Stimulated activated CD4-positive, alpha-beta T cell treated with anti-CD3 and anti-CD28 coated beads, Interleukin-12 subunit alpha, Interleukin-12 subunit beta, amount 100 ng/mL, for 24 hours (primary cell): ENCODE data around the gene MRPS14.
A peak's percentile ranks its signal among the peaks of the same experiment; 100 is the strongest.
"Not testable (repeated sequence)": the region's sequence is repeated elsewhere in the genome, so short reads cannot be mapped to it uniquely, and the experiment has no call there.

Experiments
- DNase-seq, 2 experiments: peaks; one replicate each; pipeline ENCODE4 v3.0.0-alpha.2; 2020; ENCODE audit warnings: low read depth in 2 of 2

Gene MRPS14

DNA sequence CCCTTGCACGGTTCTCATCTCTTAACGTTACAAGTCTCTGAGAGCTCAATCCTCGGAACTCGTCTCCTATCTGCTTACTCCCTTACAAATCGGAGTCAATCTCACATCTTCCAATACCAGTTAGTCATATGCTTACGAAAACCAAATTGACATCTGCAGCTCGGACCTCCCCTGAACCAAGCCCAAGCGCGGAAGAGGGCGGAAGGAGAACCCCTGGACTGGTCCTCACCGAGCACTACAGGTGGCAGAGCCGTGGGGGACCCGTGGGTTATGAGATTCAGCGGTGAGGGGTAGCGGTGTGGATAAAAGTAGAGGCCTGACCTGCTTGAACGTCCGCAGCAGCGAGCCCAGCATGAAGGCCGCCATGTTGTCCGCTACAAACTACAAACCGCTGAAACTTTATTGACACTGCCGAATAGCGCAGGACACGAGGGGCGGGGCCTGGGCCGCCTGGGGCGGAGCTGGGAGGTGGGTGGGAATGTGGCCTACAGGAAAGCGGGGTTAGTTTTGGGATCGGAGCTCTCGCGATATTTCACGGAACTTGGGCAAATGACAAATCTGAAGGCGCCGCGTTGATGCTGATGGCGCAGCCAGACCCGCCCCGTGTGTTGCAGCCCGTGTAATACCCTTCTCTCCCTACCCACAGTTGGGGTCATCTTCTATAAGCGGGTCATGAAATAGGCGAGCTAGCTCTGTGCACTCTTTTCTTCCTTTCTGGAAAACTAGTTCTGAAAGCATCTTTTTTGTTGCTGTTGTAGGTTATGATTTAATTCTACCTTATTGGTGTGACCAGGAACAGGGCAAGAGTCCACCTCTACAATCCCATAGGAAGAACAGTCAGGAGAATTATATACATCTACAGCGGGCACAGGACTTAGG is at the start of gene MRPS14:
Gene MRPS14, minus strand, starts transcription at position 383 of the 879 bp plus-strand sequence. Its CDS starts 17 bp downstream, at position 366.
- DNase-seq = peak; percentile 96 to 99

GRCh38 chr1:175072099-175072951 is 49.1 kb upstream of the MRPS14 start:
- DNase-seq = peak in 1 of 2 experiments; percentile 15

GRCh38 chr1:175071276-175071943 is 48.2 kb upstream of the MRPS14 start:
- DNase-seq = no peak

DNA sequence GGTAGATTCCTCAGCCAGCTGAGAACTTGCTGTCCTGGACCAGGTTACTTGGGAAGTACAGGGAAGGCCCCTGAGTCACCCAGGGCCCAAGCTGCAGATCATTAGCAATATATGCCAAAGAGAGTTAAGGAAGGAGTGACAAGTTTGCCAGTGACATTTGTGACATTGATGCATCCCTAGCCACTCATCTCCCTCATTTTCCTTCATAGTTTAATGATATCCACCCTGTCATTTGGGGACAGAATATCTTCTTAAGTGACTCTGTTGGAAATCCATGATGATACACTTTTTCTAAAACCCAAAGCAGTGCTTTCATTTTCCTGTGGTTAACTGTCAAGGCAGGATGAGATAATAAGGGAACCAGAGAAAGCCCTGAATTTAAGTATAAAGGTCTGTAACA is 47.6 kb upstream of the MRPS14 start:
- no peak for DNase-seq

GRCh38 chr1:175067362-175068106 is 44.3 kb upstream of the MRPS14 start, which contains the start of gene TNN:
TSS of gene TNN (plus strand) at chr1:175067833. CDS start at chr1:175077419, 9,586 bp downstream.
- DNase-seq = no peak

DNA sequence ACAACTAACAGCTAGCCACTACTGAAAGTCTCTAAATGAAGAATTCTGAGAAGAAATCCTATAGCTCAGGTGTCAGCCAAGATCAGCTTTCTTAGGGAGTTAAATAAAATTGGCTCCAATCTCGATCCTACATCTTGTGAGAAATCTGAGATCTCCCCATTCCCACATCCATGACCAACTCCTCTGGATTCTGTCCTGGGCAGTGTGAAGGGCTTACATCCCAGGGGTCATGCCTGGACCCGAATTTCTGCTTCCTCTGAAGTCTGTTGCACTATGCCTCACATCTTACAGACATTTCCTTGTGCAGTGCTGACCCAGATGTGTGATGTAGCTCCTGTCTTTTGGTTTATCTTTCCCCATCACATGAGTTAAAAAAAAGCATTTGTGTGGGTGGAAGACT is 39.6 kb upstream of the MRPS14 start:
- no peak for DNase-seq

- DNase-seq = no peak
Measured at GRCh38 chr1:175062339-175062738, 39.1 kb upstream of the MRPS14 start.

GRCh38 chr1:175054736-175055135 is 31.5 kb upstream of the MRPS14 start:
- no peak for DNase-seq

GRCh38 chr1:175050992-175051391 is 27.8 kb upstream of the MRPS14 start:
- no peak for DNase-seq

- no peak for DNase-seq
Measured at GRCh38 chr1:175045519-175045918, 22.3 kb upstream of the MRPS14 start.

DNA sequence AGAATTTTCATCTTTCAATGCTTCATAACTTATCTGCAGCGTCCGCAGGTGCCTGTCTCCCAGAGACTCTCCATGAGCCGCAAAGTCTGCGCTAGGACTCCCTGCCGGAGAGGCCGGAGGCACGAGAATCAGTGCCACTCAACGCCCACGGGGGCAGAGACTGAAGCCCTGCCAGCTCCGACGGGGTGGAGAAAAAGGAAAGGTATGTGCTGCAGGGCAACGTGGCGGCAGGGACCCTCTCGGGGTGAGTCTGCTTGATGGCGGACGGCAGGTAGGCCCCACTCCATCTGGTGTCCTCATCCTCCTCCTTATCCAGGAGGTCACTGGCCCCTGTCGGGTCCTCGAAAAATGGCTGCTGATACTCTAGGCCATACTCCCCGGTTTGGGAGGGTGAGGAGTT is 21.9 kb upstream of the MRPS14 start:
- no peak for DNase-seq

DNA sequence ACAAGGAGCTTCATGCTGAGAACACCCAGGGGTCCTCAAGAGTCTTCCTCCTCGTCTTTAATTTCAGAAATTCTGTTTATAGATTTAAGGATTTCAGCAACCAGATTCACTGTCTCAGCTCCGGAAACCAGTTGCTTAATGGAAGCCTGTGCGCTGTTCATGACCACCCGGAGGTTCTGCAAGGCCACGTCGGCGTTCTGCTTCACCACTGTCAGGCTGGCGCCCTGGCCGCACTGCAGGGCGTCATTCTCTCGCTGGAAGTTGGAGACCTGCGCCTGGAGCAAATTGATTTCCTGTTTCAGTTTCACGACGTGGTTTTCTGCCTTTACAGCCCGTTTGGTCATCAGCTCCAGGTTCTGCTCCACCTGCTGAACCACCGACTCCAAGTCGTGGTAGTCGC is 21.4 kb upstream of the MRPS14 start:
- DNase-seq = not testable (repeated sequence)

DNA sequence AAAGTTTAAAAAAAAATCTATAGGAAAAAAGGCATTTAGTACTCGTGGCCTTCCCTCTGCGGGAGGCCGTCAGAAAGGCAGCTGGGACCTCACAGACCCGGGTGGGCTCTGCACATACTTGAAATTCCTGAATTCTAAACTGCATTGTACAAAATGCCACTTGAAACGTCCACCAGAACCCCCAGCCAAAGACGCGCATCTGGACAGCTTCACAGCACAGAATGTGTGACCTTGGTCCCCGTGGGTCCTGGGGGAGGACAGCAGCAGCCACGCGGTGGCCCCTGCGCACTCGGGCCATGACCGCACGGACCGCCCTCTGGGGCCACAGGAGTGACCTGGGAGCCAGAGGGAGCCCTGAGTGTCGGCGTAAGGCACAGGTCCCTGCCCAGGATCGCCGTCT is 20.6 kb upstream of the MRPS14 start:
- no peak for DNase-seq

GRCh38 chr1:175042650-175043049 is 19.4 kb upstream of the MRPS14 start:
- no peak for DNase-seq

- no peak for DNase-seq
Measured at GRCh38 chr1:175040324-175040879, 17.2 kb upstream of the MRPS14 start.

DNA sequence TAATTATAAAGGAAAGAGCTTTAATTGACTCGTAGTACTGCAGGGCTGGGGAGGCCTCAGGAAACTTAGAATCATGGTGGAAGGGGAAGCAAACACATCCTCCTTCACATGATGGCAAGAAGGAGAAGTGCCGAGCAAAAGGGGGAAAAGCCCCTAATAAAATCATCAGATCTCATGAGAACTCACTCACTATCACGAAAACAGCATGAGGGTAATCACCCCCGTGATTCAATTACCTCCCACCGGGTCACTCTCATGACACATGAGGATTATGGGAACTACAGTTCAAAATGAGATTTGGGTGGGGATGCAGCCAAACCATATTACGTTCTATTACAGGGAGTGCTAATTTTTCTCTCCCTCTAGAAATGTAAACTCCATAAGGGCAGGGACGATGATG is 14.2 kb upstream of the MRPS14 start:
- no peak for DNase-seq

DNA sequence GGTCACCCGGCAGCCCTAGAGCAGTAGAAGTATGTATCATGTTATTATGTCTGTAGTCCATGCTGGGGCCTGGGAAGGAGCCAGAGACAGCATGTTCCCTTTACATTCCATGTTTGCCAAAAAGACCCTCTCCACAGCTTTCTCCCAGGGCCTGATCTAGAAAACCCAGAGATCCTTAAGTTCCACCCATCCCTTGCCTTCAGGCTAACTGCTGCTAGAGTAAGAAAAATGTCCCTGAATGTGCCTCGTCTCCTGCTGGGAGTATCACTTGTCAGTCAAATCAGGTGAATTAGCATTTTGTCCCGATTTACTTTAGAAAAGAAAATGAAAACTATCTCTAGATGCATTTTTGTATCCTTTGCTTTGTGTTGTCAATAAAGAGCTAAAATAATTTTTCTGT is 13.3 kb upstream of the MRPS14 start:
- DNase-seq = no peak

GRCh38 chr1:175035865-175036264 is 12.6 kb upstream of the MRPS14 start:
- DNase-seq = no peak

DNA sequence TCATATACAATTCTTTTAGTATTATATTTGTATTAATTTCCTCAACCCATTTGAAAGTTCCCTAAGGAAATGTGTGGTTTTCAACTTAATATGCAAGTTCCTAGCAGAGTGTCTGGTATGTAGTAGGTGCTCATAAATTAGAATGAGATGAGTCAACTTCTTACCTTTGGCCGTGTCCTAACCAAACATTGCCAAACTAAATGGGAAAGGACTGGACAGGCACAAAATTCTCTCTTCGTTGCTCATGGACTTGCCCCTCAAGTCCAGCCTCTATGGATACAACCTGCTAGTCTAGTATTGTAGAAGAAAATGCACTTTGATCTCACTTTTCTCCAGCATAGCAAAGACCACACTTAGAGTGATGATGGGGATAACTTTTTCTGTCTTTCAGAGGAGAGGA is 11.6 kb upstream of the MRPS14 start:
- no peak for DNase-seq

- no peak for DNase-seq
Measured at GRCh38 chr1:175033953-175034352, 10.7 kb upstream of the MRPS14 start.

DNA sequence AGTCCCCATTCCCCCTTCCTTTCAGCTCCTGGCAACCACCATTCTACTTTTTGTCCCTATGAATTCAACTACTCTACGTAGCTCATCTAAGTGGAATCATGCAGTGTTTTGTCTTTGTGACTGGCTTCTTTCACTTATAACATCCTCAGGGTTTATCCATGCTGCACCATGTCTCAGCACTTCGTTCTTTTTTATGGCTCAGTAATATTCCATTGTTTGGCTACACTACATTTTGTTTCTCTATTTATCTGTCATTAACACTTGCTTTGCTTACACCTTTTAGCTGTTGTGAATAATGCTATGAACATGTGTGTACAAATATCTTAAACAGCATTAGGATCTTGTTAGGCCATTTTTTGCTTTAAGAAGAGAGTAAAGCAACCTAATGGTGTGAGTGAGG is 1.5 kb upstream of the MRPS14 start:
- DNase-seq = no peak
